ENCODE data around the gene HBM.
A peak's percentile ranks its signal among the peaks of the same experiment; 100 is the strongest.

The HBM gene

DNA sequence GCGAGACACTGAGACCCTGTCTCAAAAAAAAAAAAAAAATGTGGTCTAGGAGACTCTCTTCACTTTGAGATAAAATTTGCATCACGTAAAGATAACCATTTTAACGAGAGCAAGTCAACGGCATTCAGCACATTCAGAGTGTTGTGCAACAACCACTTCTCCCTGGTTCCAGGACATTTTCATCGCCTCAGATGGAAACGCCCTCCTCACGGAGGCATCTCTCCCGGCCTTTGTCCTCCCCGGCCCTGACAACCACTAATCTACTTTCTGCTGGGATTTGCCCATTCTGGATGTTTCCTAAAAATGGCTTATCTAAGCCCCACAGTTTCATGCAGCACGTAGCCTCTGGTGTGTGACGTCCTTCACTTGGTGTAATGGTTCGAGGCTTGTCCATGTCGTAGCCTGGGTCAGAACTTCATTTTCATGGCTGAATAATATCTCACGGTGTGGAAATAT is 21.0 kb upstream of the HBM start:
- H3K27ac ChIP-seq (ENCODE audit: low read length): no peak overlapping the region
- H2AFZ ChIP-seq (ENCODE audit: low read depth, low read length): no peak overlapping the region
- H3K27me3 ChIP-seq (ENCODE audit: insufficient read depth, low read length, poor library complexity): no peaks in the 10 kb centered on the region
- no peaks in the 10 kb centered on the region for H3K79me2 ChIP-seq (ENCODE audit: insufficient read depth, low read length)
- no peak overlapping the region for H3K4me2 ChIP-seq (ENCODE audit: insufficient read depth, low read length)
- TF ChIP-seq EZH2 (IDR thresholded peaks at IDR 0.05; ENCODE audit: borderline replicate concordance, low read depth, low read length, severe bottlenecking): no peak
- TF ChIP-seq, protein P1, sequence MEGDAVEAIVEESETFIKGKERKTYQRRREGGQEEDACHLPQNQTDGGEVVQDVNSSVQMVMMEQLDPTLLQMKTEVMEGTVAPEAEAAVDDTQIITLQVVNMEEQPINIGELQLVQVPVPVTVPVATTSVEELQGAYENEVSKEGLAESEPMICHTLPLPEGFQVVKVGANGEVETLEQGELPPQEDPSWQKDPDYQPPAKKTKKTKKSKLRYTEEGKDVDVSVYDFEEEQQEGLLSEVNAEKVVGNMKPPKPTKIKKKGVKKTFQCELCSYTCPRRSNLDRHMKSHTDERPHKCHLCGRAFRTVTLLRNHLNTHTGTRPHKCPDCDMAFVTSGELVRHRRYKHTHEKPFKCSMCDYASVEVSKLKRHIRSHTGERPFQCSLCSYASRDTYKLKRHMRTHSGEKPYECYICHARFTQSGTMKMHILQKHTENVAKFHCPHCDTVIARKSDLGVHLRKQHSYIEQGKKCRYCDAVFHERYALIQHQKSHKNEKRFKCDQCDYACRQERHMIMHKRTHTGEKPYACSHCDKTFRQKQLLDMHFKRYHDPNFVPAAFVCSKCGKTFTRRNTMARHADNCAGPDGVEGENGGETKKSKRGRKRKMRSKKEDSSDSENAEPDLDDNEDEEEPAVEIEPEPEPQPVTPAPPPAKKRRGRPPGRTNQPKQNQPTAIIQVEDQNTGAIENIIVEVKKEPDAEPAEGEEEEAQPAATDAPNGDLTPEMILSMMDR (IDR thresholded peaks at IDR 0.05; ENCODE audit: borderline replicate concordance, extremely low read depth, low read length, poor library complexity, severe bottlenecking): no peak
- DNase-seq (no peak), ATAC-seq (ENCODE audit: insufficient read depth, low read depth) (no peak)
- no peaks in the 10 kb centered on the region for H3K9me3 ChIP-seq (ENCODE audit: insufficient read depth, low read length, severe bottlenecking)
- no peaks in the 10 kb centered on the region for H3K36me3 ChIP-seq (ENCODE audit: insufficient read depth, low read length)
- 0 out of 2 replicates have a peak, but pooled peaks cover 3% of the 10 kb centered on the region for H4K20me1 ChIP-seq (ENCODE audit: insufficient read depth, low read length)
- no peak overlapping the region for H3K9ac ChIP-seq (ENCODE audit: low read depth, low read length)
- peaks cover under 1% of the 10 kb centered on the region; the same call in 1 of the 2 replicates for H3K4me1 ChIP-seq (ENCODE audit: insufficient read depth, low read length)
- no peak overlapping the region for H3K4me3 ChIP-seq (ENCODE audit: low read depth in 1 of 2, low read length in 2 of 2)

DNA sequence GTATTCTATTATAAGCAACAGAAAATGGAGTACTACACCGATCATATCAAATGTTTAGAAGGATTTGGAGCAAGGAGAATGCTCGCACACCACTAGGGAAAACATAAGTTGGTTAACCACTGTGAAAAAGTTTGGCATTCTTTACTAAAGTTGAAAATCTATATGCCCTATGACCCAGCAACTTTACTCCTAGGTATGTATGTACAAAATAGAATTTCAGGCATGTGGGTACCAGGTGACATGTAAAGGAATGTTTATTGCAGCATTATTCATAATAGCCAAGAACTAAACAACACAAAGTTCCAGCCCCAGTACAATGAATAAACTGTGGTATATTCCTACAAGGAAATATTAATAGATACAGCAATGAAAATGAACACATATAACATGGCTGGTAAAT is 19.1 kb upstream of the HBM start:
- Histone ChIP-seq H3K27ac (ENCODE audit: low read length) (no peak overlapping the region), H3K4me2 (ENCODE audit: insufficient read depth, low read length) (no peak overlapping the region), H3K79me2 (ENCODE audit: insufficient read depth, low read length) (no peaks in the 10 kb centered on the region), H3K4me1 (ENCODE audit: insufficient read depth, low read length) (no peaks in the 10 kb centered on the region), H3K4me3 (ENCODE audit: low read depth in 1 of 2, low read length in 2 of 2) (no peak overlapping the region), H3K9ac (ENCODE audit: low read depth, low read length) (no peak overlapping the region), H3K9me3 (ENCODE audit: insufficient read depth, low read length, severe bottlenecking) (no peaks in the 10 kb centered on the region), H3K36me3 (ENCODE audit: insufficient read depth, low read length) (no peaks in the 10 kb centered on the region), H4K20me1 (ENCODE audit: insufficient read depth, low read length) (0 out of 2 replicates have a peak, but pooled peaks cover 3% of the 10 kb centered on the region), H3K27me3 (ENCODE audit: insufficient read depth, low read length, poor library complexity) (no peaks in the 10 kb centered on the region), H2AFZ (ENCODE audit: low read depth, low read length) (no peak overlapping the region)
- ATAC-seq (ENCODE audit: insufficient read depth, low read depth) (no peak), DNase-seq (no peak)
- TF ChIP-seq, protein P1 (IDR thresholded peaks at IDR 0.05; ENCODE audit: borderline replicate concordance, extremely low read depth, low read length, poor library complexity, severe bottlenecking): no peak
- no peak for TF ChIP-seq EZH2 (IDR thresholded peaks at IDR 0.05; ENCODE audit: borderline replicate concordance, low read depth, low read length, severe bottlenecking)

DNA sequence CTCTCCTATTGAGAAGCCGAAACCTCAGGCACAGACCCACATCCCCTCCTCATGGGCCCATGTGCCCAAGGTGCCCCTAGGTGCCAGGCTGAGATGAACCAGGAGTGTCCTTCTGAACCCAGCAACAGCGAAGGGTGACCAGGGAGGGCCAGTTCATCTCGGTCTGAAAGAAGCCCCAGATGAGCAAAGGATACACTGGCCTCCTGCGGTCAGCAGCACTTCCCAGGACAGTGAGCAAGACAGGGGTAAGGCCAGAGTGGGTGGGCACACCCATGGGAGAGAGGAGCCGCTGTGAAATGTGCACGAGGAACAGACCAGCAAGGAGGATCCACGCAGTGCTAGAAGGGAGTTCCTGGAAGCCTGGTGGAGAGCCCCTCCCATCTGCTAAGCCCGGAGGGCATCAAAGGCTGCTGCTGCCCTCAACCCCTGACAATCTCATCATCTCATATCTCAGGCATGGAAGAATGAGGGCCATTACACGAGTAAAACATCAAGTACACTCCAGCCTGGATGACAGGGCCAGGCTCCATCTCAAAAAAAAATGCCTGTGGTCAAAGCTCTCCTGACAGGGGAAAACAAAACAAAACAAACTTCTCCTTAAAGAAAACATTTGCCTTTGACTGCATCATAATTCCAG is 16.6 kb upstream of the HBM start:
- no peak for DNase-seq
- H3K27ac ChIP-seq (ENCODE audit: low read length): no peak overlapping the region
- H3K4me3 ChIP-seq (ENCODE audit: low read depth in 1 of 2, low read length in 2 of 2): no peak overlapping the region
- TF ChIP-seq, protein P1 (IDR thresholded peaks at IDR 0.05; ENCODE audit: borderline replicate concordance, extremely low read depth, low read length, poor library complexity, severe bottlenecking): no peak
- no peaks in the 10 kb centered on the region for H3K79me2 ChIP-seq (ENCODE audit: insufficient read depth, low read length)
- peak; percentile 27; the same call in 1 of the 3 replicates for ATAC-seq (ENCODE audit: insufficient read depth, low read depth)
- H3K4me2 ChIP-seq (ENCODE audit: insufficient read depth, low read length): no peak overlapping the region
- no peak overlapping the region for H3K9ac ChIP-seq (ENCODE audit: low read depth, low read length)
- H3K4me1 ChIP-seq (ENCODE audit: insufficient read depth, low read length): no peaks in the 10 kb centered on the region
- no peaks in the 10 kb centered on the region for H3K9me3 ChIP-seq (ENCODE audit: insufficient read depth, low read length, severe bottlenecking)
- no peak overlapping the region for H2AFZ ChIP-seq (ENCODE audit: low read depth, low read length)
- no peaks in the 10 kb centered on the region for H3K27me3 ChIP-seq (ENCODE audit: insufficient read depth, low read length, poor library complexity)
- no peaks in the 10 kb centered on the region for H3K36me3 ChIP-seq (ENCODE audit: insufficient read depth, low read length)
- H4K20me1 ChIP-seq (ENCODE audit: insufficient read depth, low read length): 0 out of 2 replicates have a peak, but pooled peaks cover 3% of the 10 kb centered on the region
